Thoracic aorta (tissue), 2 donors: ENCODE measurements around the gene BSN. TPM values are rescaled to one million over a fixed set of nuclear protein-coding genes. Genes with fewer than 3 reads are reported as not detected.

Source experiments
- ATAC-seq: fragments of 150-250 bp; one replicate; pipeline ENCODE4 v1.8.0; 2017; ENCODE audit warnings: low read depth; ENCODE audit not compliant: insufficient number of reproducible peaks, low FRiP score
- DNase-seq: peaks from one replicate; pipeline ENCODE4 v3.0.0-alpha.2; 2020; ENCODE audit warnings: low spot score
- H3K27ac ChIP-seq, 2 donors: fragments of 200-600 bp; sonication (generic); 1 replicate in 1 of 2; 2 replicates in 1 of 2; pipeline ENCODE4 v1.5.1; 2016; ENCODE audit warnings: mild to moderate bottlenecking in 2 of 2, moderate library complexity in 2 of 2
- H3K27me3 ChIP-seq: fragments of 200-600 bp; sonication (generic); replicated peaks from 2 replicates; pipeline ENCODE4 v1.6.0; 2016; ENCODE audit warnings: mild to moderate bottlenecking; ENCODE audit not compliant: insufficient read depth
- H3K36me3 ChIP-seq: fragments of 200-600 bp; sonication (generic); one replicate; pipeline ENCODE4 v1.5.1; 2016
- H3K4me1 ChIP-seq, 2 donors: fragments of 200-600 bp; sonication (generic); 1 replicate in 1 of 2; 2 replicates in 1 of 2; pipeline versions ENCODE4 v1.5.1 to v1.6.0; 2016; ENCODE audit warnings: low read depth in 2 of 2, mild to moderate bottlenecking in 1 of 2; ENCODE audit not compliant: control insufficient read depth in 1 of 2
- H3K4me3 ChIP-seq: fragments of 200-600 bp; sonication (generic); 2 replicates; pipeline ENCODE4 v1.5.1; 2016; ENCODE audit warnings: mild to moderate bottlenecking
- H3K9me3 ChIP-seq: fragments of 200-600 bp; sonication (generic); 2 replicates; pipeline ENCODE4 v1.5.1; 2016
- total RNA-seq, 2 donors: library from RNA; depleted of rRNA; stranded (reverse); fragments of >200 nt; gene quantifications; one replicate each; pipeline versions ENCODE4 v1.1.0 to v1.2.3, GENCODE V29; 2016
- TF ChIP-seq, protein P1 (sequence below): fragments of 200-600 bp; sonication (generic); IDR thresholded peaks from one replicate; pipeline ENCODE4 v1.5.1; 2019; ENCODE audit warnings: antibody characterized with exemption

Gene BSN
- total RNA-seq, 2 donors from 2014 or later = 0.27 to 0.35 TPM

DNA sequence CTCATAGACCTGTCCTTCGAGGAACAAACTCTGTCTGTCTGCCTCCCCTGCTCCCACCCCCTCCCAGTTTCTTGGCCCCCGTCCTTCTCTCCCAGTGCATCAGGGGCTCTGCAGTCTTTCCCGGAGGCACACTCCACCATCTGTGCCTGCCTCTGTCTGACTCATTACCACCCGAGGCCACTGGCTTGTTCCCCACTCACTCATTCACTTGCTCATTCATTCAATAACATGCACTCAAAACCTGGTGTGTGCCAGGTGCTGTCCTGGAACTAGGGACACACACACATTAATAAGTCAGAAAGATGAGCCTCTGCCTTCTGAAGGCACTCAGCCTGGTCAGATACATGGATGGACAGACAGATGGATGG lies 152.8 kb downstream of the BSN start:
- no peak overlapping the region for H3K27ac ChIP-seq
- no peaks in the 10 kb centered on the region for H3K4me1 ChIP-seq
- H3K27me3 ChIP-seq = no peaks in the 10 kb centered on the region
- no peak for DNase-seq
- H3K4me3 ChIP-seq = no peak overlapping the region
- H3K36me3 ChIP-seq = peaks cover 32% of the 10 kb centered on the region
- H3K9me3 ChIP-seq = no peaks in the 10 kb centered on the region
- TF ChIP-seq, protein P1, sequence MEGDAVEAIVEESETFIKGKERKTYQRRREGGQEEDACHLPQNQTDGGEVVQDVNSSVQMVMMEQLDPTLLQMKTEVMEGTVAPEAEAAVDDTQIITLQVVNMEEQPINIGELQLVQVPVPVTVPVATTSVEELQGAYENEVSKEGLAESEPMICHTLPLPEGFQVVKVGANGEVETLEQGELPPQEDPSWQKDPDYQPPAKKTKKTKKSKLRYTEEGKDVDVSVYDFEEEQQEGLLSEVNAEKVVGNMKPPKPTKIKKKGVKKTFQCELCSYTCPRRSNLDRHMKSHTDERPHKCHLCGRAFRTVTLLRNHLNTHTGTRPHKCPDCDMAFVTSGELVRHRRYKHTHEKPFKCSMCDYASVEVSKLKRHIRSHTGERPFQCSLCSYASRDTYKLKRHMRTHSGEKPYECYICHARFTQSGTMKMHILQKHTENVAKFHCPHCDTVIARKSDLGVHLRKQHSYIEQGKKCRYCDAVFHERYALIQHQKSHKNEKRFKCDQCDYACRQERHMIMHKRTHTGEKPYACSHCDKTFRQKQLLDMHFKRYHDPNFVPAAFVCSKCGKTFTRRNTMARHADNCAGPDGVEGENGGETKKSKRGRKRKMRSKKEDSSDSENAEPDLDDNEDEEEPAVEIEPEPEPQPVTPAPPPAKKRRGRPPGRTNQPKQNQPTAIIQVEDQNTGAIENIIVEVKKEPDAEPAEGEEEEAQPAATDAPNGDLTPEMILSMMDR = no peak
- no peak for ATAC-seq

DNA sequence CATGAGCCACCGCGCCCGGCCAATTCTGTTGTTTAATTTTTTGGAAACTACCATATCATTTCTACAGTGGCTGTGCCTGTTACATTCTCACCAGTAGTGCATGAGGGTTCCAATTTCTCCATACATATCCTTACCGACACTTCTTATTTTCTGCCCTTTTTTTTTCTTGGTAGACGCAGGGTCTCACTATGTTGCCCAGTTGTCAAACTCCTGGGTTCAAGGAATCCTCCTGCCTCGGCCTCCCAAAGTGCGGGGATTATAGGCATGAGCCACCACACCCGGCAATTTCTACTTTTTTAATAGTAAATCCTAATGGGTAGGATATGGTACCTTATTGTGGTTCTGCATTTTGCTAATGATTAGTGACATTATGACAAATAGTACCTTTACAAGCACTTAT lies 155.6 kb downstream of the BSN start:
- DNase-seq (no peak), ATAC-seq (no peak)
- Histone ChIP-seq H3K27ac (no peak overlapping the region), H3K9me3 (no peaks in the 10 kb centered on the region), H3K4me1 (no peaks in the 10 kb centered on the region), H3K36me3 (peaks cover 25% of the 10 kb centered on the region), H3K27me3 (no peaks in the 10 kb centered on the region), H3K4me3 (no peak overlapping the region)
- TF ChIP-seq, protein P1 = no peak

DNA sequence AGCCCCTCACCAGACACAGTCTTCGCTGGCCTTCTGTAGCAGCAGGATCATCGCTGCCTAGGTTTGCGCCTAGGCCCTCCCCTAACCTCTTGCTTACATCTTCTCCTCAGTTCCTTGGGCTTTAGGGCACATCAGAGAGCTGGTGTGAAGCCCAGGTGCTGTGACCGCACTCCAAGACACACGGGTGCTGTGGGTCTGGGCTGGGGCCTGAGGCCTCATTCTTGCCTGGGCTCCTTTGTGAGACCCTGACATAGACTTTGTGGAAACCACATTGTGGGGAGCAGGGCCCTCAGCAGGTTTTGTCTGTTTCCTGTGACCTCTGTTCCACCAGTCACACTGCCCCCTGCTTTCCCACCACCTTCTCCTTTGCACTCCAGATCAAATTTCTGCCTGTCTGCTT lies 157.2 kb downstream of the BSN start:
- H3K27me3 ChIP-seq = no peaks in the 10 kb centered on the region
- H3K4me3 ChIP-seq = no peak overlapping the region
- no peak for ATAC-seq
- DNase-seq = no peak
- H3K9me3 ChIP-seq = no peaks in the 10 kb centered on the region
- peaks cover 28% of the 10 kb centered on the region for H3K36me3 ChIP-seq
- H3K27ac ChIP-seq = no peak overlapping the region
- no peaks in the 10 kb centered on the region for H3K4me1 ChIP-seq
- TF ChIP-seq, protein P1 = no peak

DNA sequence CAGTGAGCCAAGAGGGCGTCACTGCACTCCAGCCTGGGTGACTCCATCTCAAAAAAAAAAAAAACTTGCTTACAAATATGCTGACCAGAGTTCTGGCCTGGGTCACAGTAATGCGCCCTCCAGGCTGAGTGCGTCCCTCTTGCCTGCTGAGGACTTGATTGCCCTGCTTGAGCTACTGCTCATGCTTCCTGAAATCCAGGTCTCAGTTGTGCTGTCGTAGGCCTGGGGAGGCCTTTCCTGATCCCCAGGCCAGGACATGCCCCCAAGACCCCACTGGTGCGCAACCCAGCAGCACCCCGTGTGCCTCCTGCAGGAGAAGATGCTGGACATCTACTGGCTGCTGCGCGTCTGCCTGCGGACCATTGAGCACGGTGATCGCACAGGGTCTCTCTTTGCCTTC lies 157.9 kb downstream of the BSN start:
- Histone ChIP-seq H3K27me3 (no peaks in the 10 kb centered on the region), H3K9me3 (no peaks in the 10 kb centered on the region), H3K27ac (no peak overlapping the region), H3K4me3 (no peak overlapping the region), H3K4me1 (no peaks in the 10 kb centered on the region), H3K36me3 (peaks cover 30% of the 10 kb centered on the region)
- TF ChIP-seq, protein P1 = no peak
- ATAC-seq (no peak), DNase-seq (no peak)

DNA sequence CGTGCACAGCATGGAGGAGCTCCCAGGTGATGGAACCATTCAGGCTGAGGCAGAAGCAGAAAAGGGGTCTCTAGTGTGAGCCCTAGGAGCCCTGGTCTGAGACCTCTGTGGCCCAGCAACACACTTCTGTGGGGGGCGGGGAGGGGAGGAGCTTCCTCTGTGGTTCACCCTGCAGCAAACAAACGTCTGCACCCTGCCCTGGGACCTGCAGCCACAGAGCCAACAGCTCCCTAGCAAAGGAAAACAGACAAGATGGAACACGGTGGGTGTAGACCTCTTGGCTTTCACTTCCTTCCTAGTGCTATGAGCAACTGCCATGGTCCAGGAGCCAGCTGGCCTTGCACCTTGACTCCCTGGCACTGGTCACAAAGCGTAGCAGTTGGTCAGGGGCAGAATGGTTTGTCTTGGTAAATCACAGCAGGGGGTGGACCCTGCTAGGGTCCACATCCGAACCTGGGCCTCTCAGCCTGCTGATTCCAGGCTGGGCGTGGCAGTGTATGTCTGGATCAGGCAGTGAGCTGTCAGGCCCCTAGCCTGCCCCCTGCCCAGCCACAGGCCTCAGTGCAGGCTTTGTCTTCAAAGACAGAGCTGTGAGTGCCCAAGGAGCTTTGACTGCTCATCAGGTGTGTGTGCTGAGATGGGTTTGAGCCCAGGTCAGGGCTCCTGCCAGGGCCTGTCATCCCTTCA lies 158.5 kb downstream of the BSN start:
- no peak for DNase-seq
- Histone ChIP-seq H3K36me3 (peaks cover 30% of the 10 kb centered on the region), H3K27me3 (no peaks in the 10 kb centered on the region), H3K9me3 (no peaks in the 10 kb centered on the region), H3K4me3 (no peak overlapping the region), H3K4me1 (no peaks in the 10 kb centered on the region), H3K27ac (no peak overlapping the region)
- no peak for ATAC-seq
- TF ChIP-seq, protein P1 = no peak
